Ecto neural progenitor cell (in vitro differentiated cells): ENCODE results near the gene SLC25A47.
A peak's percentile ranks its signal among the peaks of the same experiment; 100 is the strongest.

ENCODE experiments used
- DNase-seq: peaks from one replicate; pipeline ENCODE4 v3.0.0-alpha.2; 2018; ENCODE audit warnings: low spot score

SLC25A47 gene

GRCh38 chr14:100348784-100349685, 25.9 kb downstream of the SLC25A47 start:
- DNase-seq, result no peak

DNA sequence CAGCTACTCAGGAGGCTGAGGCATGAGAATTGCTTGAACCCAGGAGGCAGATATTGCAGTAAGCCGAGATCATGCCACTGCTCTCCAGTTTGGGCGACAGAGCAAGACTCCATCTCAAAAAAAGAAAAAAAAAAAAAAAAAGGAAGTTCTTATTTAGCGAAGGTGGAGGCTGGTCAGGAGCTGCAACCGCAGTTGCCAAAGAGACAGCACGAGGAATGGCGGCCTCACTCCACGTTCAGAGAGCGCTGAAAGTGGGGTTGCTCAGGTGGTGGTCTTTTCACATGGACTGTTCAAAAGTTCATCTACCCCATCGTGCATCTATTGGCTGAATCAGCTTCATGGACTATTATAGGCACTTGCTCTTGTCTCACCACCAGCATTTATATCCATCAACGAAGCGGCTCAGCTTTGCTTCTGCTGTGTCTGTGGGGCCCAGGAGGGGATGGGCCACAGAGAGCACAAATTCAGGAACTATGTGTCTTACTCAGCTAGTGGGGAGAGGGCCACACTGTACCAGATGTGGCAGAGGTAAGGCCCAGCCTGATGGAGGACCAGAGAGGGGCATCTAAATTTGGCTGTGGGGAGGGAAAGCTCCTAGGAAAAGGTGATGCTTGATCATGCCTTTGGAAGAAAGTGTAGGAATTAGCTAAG, 27.3 kb downstream of the SLC25A47 start:
- no peak for DNase-seq

DNA sequence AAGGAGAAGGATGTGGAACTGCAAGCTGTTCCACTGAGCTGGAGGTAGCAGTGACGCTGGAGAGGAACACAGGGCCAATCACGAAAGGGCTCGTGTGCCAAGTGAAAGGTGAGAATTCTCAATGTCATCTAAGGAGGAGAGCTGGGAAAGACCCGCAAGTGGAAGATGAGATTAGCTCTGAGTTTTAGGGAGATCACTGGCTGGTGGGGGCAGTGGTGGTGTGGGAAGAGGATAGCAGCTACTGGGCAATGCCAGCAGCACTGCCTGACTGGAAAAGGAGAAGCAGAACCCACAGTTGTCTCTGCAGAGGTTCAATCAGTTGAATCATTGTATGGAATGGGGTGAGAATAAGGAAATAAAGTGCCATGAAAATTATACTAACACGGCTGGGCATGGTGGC, 27.8 kb downstream of the SLC25A47 start:
- DNase-seq, result no peak

DNA sequence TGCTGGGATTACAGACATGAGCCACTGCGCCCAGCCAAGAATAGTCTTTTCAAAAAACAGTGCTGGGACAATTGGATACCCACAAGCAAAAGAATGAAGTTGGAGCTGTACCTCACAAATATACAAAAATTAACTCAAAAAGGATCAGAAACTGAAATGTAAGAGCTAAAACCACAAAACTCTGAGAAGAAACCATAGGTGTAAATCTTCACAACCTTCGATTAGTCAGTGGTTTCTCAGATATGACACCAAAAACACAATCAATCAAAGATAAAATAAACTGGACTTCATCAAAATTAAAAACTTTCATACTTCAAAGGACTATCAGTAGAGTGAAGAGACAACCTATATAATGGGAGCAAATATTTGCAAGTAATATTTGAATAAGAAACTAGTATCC, 35.3 kb downstream of the SLC25A47 start:
- DNase-seq, result no peak

DNA sequence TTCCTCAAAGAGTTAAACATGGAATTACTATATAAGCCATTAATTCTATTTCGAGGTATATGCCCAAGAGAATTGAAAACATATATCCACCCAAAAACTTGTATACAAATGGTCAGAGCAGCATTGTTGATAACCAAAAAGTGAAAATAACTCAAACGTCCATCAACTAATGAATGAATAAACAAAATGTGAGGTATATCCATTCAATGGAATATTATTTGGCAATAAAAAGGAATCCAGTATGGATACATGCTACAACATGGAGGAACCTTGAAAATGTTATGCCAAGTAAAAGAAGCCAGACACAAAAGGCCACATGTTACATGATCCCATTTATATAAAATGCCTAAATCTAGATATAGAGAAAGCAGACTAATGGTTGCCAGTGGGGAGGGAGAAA, 36.0 kb downstream of the SLC25A47 start:
- DNase-seq, result no peak

DNA sequence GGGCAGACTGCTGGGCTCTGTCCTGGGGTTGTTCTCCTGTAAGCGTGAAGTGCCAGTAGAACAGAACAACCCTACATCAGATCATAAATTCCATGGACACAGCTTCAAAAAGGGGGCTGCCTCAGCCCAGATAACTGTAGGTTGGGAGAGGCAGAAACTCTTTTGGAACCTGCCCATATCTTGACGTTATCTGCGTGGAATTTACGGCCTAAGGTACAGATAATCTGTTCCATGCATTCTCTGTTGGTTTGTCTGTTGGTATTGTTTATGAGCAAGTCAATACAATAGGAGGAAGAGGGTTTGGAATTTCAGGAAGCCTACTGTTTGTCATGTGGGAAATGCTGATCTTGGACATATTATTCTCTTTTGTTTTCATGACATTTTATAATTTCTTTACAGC, 36.7 kb downstream of the SLC25A47 start:
- DNase-seq, result no peak

GRCh38 chr14:100361626-100362025, 38.5 kb downstream of the SLC25A47 start:
- DNase-seq, result no peak

- no peak for DNase-seq
These were observed 39.3 kb downstream of the SLC25A47 start for GRCh38 chr14:100362311-100362927.

GRCh38 chr14:100363053-100363452, 39.9 kb downstream of the SLC25A47 start:
- no peak for DNase-seq

DNA sequence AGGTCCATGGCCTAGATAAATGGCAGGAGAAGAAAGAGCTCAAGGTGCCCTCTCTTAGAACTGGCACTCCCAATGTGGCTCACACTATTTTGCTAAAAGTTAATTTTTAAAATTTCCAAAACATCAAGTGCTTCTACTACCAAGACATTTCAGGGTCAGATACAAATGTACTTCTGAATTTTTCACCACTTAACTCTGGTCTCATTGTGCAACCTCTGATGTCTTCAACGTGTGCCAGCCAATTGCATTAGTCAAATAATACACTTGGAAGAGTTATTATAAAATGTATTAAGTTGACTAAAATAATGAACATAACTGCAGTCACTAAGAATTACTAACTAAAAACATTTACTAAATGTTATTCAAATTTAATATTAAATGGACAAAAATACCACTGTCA, 41.3 kb downstream of the SLC25A47 start:
- no peak for DNase-seq

DNA sequence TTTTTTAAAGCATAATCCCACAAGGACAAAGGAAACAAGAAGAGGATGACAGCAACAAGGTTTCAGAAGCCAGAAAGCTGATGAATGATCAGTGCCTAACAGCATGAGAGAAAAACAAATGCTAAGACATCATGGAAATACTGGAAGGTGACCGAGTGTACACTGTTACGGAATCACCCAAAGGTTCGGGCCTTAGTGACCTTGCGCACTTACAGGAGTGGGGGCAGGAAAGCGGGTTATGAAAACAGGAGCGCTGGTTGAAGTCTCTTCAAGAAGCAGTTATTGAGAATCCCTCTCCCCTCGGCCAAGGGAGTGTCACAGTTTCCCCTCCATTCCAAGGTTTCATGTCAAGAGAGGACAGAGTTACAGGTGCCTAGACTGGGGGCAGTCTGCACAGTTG, 42.6 kb downstream of the SLC25A47 start:
- no peak for DNase-seq

- no peak for DNase-seq
These were observed 45.9 kb downstream of the SLC25A47 start for GRCh38 chr14:100369019-100369418.

DNA sequence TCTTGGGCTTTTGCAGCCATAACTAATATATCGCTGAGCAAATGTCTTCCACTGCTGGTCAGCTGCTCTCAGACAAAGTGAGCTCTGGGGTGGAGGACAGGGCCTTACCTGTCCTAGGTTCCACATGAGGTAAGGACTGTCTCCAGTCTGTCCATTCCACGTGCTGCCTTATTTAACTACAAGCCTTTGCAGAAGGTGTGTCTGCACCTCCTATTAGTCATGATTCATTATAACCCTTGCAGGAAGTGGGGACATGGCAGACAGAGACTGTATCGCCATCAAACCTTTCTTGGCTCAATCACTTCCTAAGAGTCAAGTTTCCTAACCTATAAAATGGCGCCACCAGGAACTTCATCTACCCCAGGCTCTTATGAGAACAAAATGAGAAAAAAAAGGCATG, 46.9 kb downstream of the SLC25A47 start:
- no peak for DNase-seq

DNA sequence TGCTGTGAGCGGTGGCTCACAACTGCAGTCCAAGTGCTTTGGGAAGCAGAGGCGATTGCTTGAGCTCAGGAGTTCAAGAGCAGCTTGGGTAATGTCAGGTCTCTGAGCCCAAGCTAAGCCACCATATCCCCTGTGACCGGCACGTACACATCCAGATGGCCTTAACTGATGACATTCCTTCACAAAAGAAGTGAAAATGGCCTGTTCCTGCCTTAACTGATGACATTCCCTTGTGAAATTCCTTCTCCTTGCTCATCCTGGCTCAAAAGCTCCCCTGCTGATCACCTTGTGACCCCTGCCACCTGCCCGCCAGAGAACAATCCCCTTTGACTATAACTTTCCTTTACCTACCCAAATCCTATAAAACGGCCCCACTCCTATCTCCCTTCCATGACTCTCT, 48.6 kb downstream of the SLC25A47 start:
- DNase-seq, result no peak

GRCh38 chr14:100372357-100373048, 49.4 kb downstream of the SLC25A47 start:
- DNase-seq, result no peak

GRCh38 chr14:100374270-100374669, 51.1 kb downstream of the SLC25A47 start:
- DNase-seq, result no peak

GRCh38 chr14:100374876-100375265, 51.7 kb downstream of the SLC25A47 start:
- DNase-seq, result no peak

DNA sequence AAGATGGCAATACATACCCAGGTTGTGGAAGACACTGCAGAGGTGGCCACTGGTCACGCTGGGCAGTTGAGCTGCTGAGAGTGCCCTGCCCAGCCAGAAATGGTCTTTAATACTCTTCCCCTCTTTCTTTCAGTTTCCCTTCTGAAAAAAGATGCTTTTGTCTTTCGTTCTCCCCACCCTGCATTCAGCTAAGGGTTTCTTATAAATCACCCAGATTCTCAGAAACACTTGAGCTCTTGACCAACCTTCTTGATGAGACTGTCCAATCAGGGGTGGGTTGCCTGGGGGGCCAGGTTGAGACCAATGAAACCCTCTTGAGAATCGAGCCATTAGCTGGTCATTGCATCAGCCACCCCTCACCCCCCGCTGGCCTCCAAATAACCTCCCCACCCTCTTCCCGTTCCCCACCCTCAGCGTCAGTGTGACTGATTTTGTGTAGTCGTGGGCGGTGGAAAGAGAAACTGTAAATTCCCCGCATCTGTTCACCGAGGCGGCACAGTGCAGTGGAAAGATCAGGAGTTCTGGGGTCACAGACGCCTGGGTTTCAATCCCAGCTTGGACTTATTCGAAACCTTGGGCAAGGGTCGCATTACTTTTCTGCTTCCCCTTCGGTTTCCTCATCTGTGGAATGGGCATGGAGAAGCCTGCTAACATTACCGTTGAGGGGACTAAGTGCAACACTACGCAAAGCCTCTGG, 52.3 kb downstream of the SLC25A47 start:
- no peak for DNase-seq

- peak; percentile 97 for DNase-seq
These were observed 53.0 kb downstream of the SLC25A47 start, which contains the start of gene WDR25 for GRCh38 chr14:100375963-100376735. TSS of gene WDR25 (plus strand) at chr14:100376485.

DNA sequence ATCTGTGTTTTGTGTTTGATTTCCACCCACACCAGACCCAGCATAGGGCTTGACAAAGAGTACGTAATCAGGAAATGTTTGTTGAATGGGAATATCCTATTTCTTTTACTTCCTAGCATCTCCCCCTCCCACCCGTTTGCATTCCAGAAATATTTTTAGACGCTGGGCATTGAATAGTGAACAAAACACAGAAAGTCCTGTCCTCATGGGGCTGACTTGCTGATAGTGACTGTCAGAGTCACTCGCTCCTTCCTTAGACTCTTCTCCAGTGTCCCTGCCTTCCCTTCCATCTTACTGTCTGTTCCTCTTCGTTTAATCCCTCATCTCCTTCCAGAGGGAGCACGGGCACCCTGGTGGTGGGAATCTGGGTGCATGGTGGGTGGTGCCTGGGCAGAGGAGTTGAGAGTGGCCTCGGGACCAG, 53.6 kb downstream of the SLC25A47 start:
- DNase-seq, result no peak
